ENCODE data around the gene HOXA9. TPM values are rescaled to one million over a fixed set of nuclear protein-coding genes. Genes with fewer than 3 reads are reported as not detected.

The HOXA9 gene
- total and polyA plus RNA-seq, 2 of the 4 experiments (the other 2 are of a cell fraction) = 0.18 to 0.32 TPM

GRCh38 chr7:27129729-27130539 lies 35.4 kb downstream of the HOXA9 start:
- intact Hi-C loops (cut with micrococcal nuclease) = loop anchor here (2.0 to 5.0 kb wide), 2 partner anchors 33 to 98 kb away; no protein-coding TSS in a partner anchor
- TF ChIP-seq RCOR1 (IDR thresholded peaks at IDR 0.05; ENCODE audit: insufficient replicate concordance, low read length) = no peak
- no peak for TF ChIP-seq FOS (IDR thresholded peaks at IDR 0.05; ENCODE audit: low read depth, low read length)
- no peak for TF ChIP-seq RFX5 (IDR thresholded peaks at IDR 0.05; ENCODE audit: low read depth, low read length)
- peak; percentile 51; the same call in 1 of the 2 replicates for TF ChIP-seq CHD1 (IDR thresholded peaks at IDR 0.05; ENCODE audit: low read depth, low read length)
- TF ChIP-seq ELK1 (IDR thresholded peaks at IDR 0.05; ENCODE audit: borderline replicate concordance, low read depth, low read length) = no peak
- TF ChIP-seq BHLHE40 (IDR thresholded peaks at IDR 0.05; ENCODE audit: low read depth, low read length) = 0 out of 2 replicates have a peak, but pooled peaks have one; percentile 12
- TF ChIP-seq MAZ (IDR thresholded peaks at IDR 0.05; ENCODE audit: borderline replicate concordance, low read depth, low read length) = 0 out of 2 replicates have a peak, but pooled peaks have one; percentile 31
- no peak for TF ChIP-seq MAFK (IDR thresholded peaks at IDR 0.05; ENCODE audit: low read depth, low read length)
- no peak for TF ChIP-seq CEBPB (IDR thresholded peaks at IDR 0.05; ENCODE audit: low read depth, low read length)
- peak; percentile 39 for TF ChIP-seq CTCF (conservative IDR thresholded peaks at IDR 0.05; ENCODE audit: low read depth, low read length)
- TF ChIP-seq SMC3 (IDR thresholded peaks at IDR 0.05; ENCODE audit: low read depth, low read length) = no peak; the same call in 1 of the 2 replicates
- TF ChIP-seq NFE2L2 (IDR thresholded peaks at IDR 0.05; ENCODE audit: low read depth, low read length) = no peak
- TF ChIP-seq MXI1 (IDR thresholded peaks at IDR 0.05; ENCODE audit: borderline replicate concordance, low read depth, low read length) = peak; percentile 46; the same call in 1 of the 2 replicates

More at GRCh38 chr7:27129729-27130539, 35.4 kb downstream of the HOXA9 start:
- ChIA-PET POLR2A (ENCODE audit: unreplicated experiment) (interaction anchor here (0.6 kb wide), 1 partner anchor 332 kb away, joined by 4 read pairs; no protein-coding TSS in a partner anchor), CTCF (interaction anchor here (0.8 to 1.8 kb wide), 4 partner anchors 10 to 276 kb away, joined by 3 to 5 read pairs (median 4); no protein-coding TSS in a partner anchor)
- peak overlapping the region; percentile 48 for H4K91ac ChIP-seq (ENCODE audit: insufficient read depth, low read depth, low read length)
- H2BK20ac ChIP-seq (ENCODE audit: low read depth, low read length) = 0 out of 2 replicates have a peak overlapping the region, but pooled peaks have one; percentile 21
- no TSS peak for BruUV-seq (replicated peaks)
- in situ Hi-C loops (cut with MboI; ENCODE audit: low sequenced_read_pairs) (no loop called here), dilution Hi-C loops (cut with HindIII; ENCODE audit: low sequenced_read_pairs, unreplicated experiment) (no loop called here)
- peak overlapping the region; percentile 94 for H3K4me2 ChIP-seq (ENCODE audit: low read depth, low read length)
- H3K27ac ChIP-seq (ENCODE audit: insufficient read depth, low read length) = peak overlapping the region; percentile 44
- H2BK15ac ChIP-seq (ENCODE audit: low read depth, low read length) = peak overlapping the region; percentile 33; the same call in 2 of the 3 replicates
- peak overlapping the region; percentile 84 for H2AFZ ChIP-seq (replicated peaks; ENCODE audit: low read length, poor library complexity)
- H4K8ac ChIP-seq (ENCODE audit: low read depth in 2 of 2, low read length in 2 of 2) = peak overlapping the region; percentile 45 to 56; a peak in 2 of 4 replicates
- peaks cover 26% of the 10 kb centered on the region for H3K4me1 ChIP-seq (ENCODE audit: control insufficient read depth, insufficient read depth, low read length)
- ATAC-seq (ENCODE audit: low read depth) (peak; percentile 46), DNase-seq (no peak)
- peak overlapping the region; percentile 75 for H2AK9ac ChIP-seq (replicated peaks; ENCODE audit: low read depth, low read length, poor library complexity)
- peaks cover 29 to 47% of the 10 kb centered on the region in 2 experiments for H3K79me1 ChIP-seq (ENCODE audit: low read depth in 1 of 2, low read length in 2 of 2)
- H3K23ac ChIP-seq (ENCODE audit: low read depth, low read length) = peak overlapping the region; percentile 94
- peak overlapping the region; percentile 62 for H2BK5ac ChIP-seq (ENCODE audit: low read depth, low read length, poor library complexity, severe bottlenecking)
- no peaks in the 10 kb centered on the region for H3K27me3 ChIP-seq (ENCODE audit: control insufficient read depth, insufficient read depth, low read length)
- H3K4ac ChIP-seq (ENCODE audit: low read depth, low read length) = peak overlapping the region; percentile 49
- no peaks in the 10 kb centered on the region for H4K20me1 ChIP-seq (ENCODE audit: insufficient read depth, low read length)
- peak overlapping the region; percentile 76 for H3K4me3 ChIP-seq (ENCODE audit: insufficient read depth, low read depth, low read length)
- peak overlapping the region; percentile 68 for H3K9ac ChIP-seq (ENCODE audit: low read depth, low read length)
- H4K5ac ChIP-seq (ENCODE audit: low read depth, low read length) = peak overlapping the region; percentile 78
- H2BK120ac ChIP-seq (ENCODE audit: low read depth, low read length) = peak overlapping the region; percentile 58
- peaks cover 12% of the 10 kb centered on the region for H3K9me1 ChIP-seq (ENCODE audit: insufficient read depth, low read length)
- peak overlapping the region; percentile 52; the same call in 1 of the 2 replicates for H3K14ac ChIP-seq (replicated peaks; ENCODE audit: low read depth, low read length)
- no peaks in the 10 kb centered on the region for H3K9me3 ChIP-seq (ENCODE audit: control insufficient read depth, insufficient read depth, low read length)
- no peak overlapping the region; the same call in 1 of the 2 replicates for H2AK5ac ChIP-seq (ENCODE audit: low read depth, low read length)
- H3K36me3 ChIP-seq (ENCODE audit: control insufficient read depth, insufficient read depth, low read length) = peaks cover 3% of the 10 kb centered on the region; the same call in 1 of the 2 replicates
- H3K18ac ChIP-seq (ENCODE audit: low read depth, low read length) = peak overlapping the region; percentile 16
- 0 out of 2 replicates have a peak overlapping the region, but pooled peaks have one; percentile 22 for H3K56ac ChIP-seq (ENCODE audit: extremely low read depth, insufficient read depth, low read length)
- WGBS, 2 experiments (ENCODE audit: extremely low coverage in 2 of 2, insufficient read length in 1 of 2) = 2% methylated on average over 40 of the region's 72 CpGs; no CpG with 5 or more reads in 1 of the 2 experiments

All from IMR-90 (cell line).